NCI-H82 (cell line): ENCODE results near the gene APBB2.

ENCODE experiments used
- DNase-seq: peaks from one replicate; lab custom pipeline; 2025; lab: John Stamatoyannopoulos, UW

Gene APBB2

DNA sequence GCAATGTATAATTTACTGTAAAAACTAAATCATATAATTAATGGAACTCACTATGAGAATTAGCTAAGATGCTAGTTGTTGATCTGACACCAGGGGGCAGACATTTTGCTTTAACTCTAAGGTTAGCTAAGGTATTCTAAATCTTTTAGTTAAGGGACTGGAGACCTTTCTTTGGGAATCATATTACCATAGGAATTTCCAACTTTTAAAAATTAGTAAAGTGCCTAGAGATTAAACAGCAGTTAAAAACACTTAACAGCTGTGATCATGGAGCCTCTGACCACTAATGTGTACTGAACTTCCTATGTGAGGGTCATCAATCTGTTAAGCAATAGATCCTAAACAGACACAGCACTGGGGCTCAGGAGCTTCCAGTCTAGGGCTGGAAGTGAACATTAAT is 238.0 kb downstream of the APBB2 start:
- peak; percentile 72 for DNase-seq

- DNase-seq = no peak
These were observed 241.6 kb downstream of the APBB2 start for GRCh38 chr4:40972722-40973121.

- no peak for DNase-seq
These were observed 243.0 kb downstream of the APBB2 start for GRCh38 chr4:40971338-40971737.

DNA sequence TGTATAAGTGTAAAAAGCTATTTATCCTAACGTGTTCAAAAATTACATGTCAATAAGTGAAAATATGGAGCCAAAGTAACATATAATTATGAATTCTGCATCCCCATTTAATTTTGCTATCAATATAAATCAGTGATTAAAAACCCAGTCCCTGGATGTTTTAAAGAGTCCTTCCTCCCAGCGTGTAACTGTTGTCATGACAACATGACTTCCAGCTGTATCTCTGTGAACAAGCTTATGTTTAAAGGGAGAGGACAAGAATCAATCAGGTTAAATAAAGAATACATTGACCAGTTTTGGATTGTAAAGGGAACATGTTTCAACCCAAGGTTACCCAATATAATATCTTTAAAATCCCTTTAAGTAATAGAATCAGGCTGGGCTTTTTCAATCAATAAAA is 244.8 kb downstream of the APBB2 start:
- DNase-seq = no peak

DNA sequence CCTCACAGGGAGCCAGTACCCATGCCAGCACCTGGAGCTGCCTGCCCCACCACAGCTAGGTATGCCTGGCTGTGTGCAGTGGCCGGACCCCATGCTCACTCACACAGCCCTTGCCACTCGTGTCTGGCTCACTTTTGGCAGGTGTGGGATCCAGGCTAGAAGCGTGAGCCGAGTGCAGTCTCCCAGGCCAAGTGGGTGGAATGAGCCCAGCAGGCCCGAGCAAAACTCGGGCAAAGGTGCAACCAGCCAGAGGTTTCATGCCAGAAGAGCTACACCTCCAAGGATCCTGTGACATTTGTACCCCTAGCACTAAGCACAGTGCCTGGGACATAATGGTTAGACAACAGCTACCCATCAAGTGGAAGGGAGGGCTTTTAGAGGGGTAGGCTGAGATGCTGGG is 246.8 kb downstream of the APBB2 start:
- DNase-seq = no peak

DNA sequence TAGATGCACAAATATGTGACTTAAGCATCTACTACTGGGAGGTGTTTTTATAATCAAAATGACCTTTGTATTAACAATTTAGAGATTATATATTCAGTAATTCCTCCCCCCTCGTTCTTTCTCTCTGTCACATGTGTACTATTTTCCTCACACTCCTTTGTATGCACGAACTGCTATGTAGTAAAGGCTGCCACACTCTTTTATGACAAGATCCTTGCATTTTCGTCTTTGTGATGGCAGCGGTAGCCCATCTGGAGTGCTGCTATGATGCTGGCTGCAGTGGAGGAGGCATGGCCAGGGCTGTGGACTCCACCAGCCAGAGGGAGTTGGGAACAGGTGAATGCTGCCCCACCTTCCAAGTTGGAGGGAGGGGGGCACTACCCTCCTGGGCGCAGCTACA is 248.3 kb downstream of the APBB2 start:
- no peak for DNase-seq

DNA sequence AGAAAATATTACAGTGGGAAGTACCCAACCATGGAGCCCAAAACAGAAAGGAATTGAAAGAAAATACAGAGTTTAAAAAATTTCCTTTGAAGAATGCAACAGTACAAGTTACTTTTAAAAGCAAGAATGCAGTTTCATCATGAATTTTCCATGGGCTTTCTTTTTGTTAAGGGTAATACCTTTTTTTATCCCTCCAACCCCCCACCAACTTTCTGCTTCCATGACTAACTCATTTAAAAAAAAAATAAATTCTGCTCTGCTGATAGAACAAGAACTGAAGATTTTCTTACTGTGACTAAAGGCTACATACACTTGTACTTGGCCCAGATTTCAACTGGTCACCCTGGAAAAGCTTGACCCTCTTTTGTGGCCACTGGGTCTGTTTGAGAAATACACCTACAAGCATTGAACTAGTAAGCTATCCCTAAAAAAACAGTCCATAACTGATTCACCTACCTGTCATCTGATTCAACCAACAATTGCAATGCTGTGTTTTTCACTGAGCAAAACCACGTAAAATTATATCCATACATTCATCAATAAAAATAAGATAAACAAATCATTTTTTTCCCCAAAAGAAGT is 250.4 kb downstream of the APBB2 start:
- DNase-seq = no peak

- DNase-seq = no peak
These were observed 251.7 kb downstream of the APBB2 start for GRCh38 chr4:40962551-40963180.

GRCh38 chr4:40960941-40961340 is 253.4 kb downstream of the APBB2 start:
- DNase-seq = no peak

DNA sequence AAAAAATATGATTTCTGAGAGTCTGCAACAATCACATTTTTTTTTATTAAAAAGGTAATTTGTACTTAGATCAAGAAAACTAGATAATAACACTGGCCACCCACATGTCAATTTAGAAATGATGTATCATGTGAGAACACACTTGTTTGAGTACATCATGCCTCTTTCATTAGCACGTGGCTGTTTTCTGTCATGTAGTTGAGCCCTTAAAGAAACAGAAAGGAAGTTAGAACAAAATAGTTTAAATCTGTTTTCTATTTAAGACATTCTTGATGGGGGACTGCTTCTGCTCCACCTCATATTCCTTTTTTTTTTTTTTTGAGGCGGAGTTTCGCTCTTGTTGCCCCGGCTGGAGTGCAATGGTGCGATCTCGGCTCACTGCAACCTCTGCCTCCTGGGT is 257.1 kb downstream of the APBB2 start:
- no peak for DNase-seq

DNA sequence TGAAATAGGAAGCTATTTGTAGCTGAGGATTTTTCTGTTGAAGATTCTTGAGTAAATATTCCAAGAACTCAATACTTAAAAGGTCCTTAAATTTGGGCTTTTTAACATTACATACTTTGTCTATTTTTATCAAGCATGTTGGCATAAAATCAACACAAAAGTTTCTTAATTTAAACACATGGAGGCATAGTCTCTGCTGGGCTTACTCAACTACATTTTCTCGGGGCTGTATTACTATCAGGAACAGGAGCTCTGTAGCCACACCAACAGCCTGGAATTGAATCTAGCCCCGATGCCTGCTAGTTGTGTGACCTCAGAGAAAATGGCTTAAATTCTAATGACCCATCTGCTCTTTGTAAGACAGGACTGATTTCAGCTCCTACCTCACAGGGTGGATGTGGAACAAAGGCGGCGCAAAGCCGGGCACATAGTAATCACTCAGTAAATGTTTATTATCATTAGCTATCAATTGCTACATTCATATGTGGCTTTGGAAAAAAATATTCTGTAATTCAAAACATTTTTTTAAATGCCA is 257.6 kb downstream of the APBB2 start:
- no peak for DNase-seq

DNA sequence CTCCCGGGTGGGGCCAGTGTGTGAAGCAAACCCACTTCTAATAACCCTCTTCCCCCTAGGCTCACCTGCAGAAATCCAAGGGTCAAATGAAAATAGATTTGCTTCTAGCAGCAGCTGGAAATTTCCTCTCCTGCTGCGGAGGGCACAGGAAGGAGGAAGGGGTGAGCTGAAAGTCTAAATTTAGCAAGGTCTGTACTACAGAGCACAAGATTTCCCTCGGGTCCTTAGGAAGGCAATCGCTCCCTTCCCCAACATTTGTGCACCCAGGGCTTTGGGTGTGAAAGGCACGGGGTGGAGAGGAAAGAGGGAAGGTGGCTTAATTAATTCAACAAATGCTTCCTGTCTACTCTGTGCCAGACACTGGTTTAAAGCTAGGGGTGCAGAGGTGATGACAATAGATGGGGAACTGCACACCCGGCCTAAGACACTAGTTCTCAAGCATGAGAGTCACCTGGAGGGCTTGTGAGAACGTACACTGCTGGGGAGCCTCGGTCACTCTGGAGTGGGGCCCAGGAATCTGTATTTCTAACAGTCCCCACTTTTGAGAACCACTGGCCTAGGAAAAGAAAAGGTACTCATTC is 260.2 kb downstream of the APBB2 start:
- no peak for DNase-seq

GRCh38 chr4:40953283-40954087 is 260.9 kb downstream of the APBB2 start:
- DNase-seq = no peak

GRCh38 chr4:40952672-40953071 is 261.7 kb downstream of the APBB2 start:
- no peak for DNase-seq

- DNase-seq = no peak
These were observed 262.1 kb downstream of the APBB2 start for GRCh38 chr4:40952217-40952616.

DNA sequence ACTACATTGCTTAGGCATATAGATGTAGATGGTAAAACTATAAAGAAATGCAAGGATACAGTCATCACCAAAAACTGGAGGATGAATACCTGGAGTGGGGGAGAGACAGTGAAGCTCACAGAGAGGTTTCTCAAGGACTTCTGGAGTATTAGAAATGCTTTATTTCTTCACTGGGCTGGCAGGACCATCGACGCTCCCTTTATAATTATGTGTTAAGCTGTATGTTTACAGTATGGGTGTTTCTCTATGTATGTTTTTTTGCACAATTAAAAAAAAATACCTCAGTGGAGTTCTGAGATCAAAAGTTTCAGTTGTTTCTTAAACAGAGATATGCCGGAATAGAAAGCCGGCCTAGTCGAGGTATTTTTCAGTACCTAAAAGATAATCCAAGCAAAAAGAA is 263.3 kb downstream of the APBB2 start:
- no peak for DNase-seq

DNA sequence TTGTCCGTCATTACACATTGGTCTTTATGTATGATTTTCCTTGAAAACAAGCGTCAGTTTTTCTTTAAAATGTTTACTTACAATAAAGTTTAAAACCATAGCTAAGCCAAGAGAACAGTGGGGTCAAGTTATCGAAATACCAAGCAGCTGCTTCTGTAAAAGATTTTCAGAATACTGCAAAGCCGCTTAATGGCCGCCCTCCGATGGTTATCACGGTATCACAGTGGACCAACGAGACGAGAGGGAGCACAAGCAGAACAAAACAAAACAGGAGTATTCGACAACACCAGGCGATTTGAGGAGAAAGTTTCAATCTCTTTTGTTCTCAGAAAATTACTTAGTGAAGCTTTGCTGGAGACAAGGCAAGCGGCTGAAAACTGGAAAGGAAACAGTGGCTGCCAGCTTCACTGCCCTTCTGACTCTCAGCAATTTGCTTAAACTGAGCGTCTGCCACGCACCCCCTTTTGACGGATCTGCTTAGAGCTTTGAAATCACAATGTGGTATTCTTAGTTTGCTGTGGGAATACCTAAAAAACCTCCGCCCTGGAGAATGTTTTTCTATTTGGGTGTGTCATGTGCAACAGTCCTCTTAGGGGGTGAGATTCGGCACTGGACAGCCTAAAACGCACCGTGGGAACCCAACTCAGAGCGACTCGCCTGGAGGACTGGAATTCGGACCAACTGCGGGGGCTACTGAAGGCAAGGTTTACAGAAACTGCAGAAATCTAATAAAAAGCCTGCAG is 264.8 kb downstream of the APBB2 start:
- no peak for DNase-seq

- DNase-seq = no peak
These were observed 266.3 kb downstream of the APBB2 start for GRCh38 chr4:40948014-40948413.

- DNase-seq = no peak
These were observed 267.7 kb downstream of the APBB2 start for GRCh38 chr4:40946652-40947051.

DNA sequence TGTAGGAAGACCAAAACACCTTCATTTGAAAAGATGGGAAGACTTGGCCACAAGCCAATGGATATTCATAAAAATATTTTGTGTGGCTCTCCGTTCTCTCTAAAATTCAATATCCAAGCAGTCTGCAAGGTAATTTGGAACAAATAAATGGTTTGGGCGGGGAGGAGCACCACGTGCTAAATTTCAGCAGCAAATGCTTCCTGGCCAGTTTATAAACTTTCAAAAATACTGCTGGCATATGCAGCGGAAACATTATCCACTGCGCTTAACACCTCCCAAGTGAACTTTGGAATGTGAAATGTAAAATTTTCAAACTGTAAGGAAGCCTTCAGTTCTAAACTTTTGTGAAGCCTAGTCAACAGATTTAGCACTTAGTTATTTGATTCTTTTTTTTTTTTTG is 273.6 kb downstream of the APBB2 start:
- no peak for DNase-seq

DNA sequence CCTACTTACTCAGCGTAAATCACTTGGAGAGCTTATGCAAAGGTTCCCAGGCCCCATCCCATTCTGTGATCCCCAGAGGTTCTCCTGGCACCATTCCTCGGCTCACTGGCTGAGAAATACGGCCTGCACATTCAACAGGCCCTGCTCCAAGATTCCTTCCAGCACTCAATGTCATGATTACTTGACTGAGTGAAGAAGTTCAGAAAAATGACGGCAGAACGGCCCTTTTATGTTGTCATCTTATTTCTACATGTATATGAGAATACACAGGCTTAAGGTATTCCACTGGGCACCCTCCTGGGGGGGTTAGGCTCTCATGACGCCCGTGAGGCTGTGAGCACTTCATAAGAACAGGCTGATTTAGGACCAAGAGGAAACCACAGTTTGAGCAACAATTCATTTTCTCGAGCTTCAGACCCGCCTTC is 274.0 kb downstream of the APBB2 start:
- no peak for DNase-seq

DNA sequence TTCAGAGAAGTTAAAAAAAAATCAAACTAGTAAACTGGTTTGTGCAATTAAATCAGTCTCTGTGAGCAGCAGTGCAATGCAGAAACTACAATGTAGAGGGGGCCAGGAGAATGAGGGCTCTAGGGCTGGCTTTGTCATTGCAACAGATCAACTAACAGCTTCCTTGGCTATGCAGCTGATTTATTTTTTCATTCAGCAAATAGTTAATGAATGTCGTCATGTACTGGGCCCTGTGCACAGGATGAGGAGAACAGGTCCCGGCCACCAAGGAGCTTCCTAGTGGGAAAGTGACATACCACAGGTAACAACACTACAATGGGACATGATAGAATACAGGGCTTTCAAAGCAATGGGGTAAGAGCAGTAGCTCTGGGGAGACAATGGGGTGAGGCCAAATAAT is 274.5 kb downstream of the APBB2 start:
- no peak for DNase-seq
